ENCODE data around the gene FCAMR.

FCAMR gene

DNA sequence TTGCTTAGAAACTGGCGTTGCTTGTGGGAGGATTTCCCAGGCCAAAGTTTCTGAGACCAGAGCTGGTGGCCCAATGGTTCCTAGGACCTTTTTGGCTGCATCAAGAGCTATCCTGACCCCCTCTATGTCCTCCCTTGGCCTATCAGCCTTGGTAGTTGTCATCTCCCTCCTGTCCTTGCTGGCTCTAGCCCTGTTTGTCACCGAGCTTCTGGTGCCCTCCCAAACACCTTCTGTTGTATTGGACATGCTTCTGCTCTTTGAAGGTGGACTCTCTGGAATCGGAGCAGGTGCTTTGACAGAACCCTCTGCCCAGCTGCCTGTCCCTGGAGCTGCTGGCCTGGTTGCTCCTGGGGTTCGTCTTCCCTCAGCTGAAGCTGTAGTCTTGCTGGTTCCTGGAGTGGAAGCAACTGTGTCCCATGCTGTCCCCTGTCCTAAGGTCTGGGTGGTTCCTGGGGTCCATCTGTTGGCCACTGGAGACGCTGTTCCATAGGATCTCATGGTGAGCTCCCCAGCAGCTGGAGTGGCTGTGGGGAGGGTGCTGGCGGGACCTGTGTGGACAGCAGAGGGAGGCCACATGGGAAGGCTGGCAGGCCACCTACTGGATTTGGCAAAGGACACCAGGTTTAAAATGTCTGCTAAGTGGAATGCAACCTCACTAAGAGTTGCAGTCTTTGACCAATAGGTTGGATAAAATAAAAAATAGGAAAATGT, 9.4 kb downstream of the FCAMR start:
- no peaks in the 10 kb centered on the region for H3K36me3 ChIP-seq (ENCODE audit: control insufficient read depth in 2 of 2, insufficient read depth in 1 of 2, low read length in 2 of 2)
- TF ChIP-seq SP2 (tag by site-specific recombination; IDR thresholded peaks at IDR 0.05), result no peak
- no peak for TF ChIP-seq ZNF510 (tag by site-specific recombination; IDR thresholded peaks at IDR 0.05; ENCODE audit: insufficient replicate concordance)
- peak; percentile 59 for TF ChIP-seq ZIC2 (tag by site-specific recombination; IDR thresholded peaks at IDR 0.05)
- no peak for TF ChIP-seq BCL11A (tag by site-specific recombination; IDR thresholded peaks at IDR 0.05; ENCODE audit: low read depth)
- TF ChIP-seq PRDM6 (tag by site-specific recombination; IDR thresholded peaks at IDR 0.05), result no peak
- TF ChIP-seq ZNF302 (tag by site-specific recombination; IDR thresholded peaks at IDR 0.05; ENCODE audit: low read depth), result no peak
- CTCF ChIA-PET, result interaction anchor here (0.6 to 3.3 kb wide), 3 partner anchors 13 to 287 kb away, joined by 4 to 12 read pairs (median 4); no protein-coding TSS in a partner anchor
- no peaks in the 10 kb centered on the region for H3K9me3 ChIP-seq (ENCODE audit: control insufficient read depth, insufficient read depth, low read depth, low read length)
- H3K4me3 ChIP-seq (ENCODE audit: low read depth, low read length), result no peak overlapping the region
- POLR2A ChIA-PET, result no interaction called here
- H3K27ac ChIP-seq (ENCODE audit: extremely low read depth, low read depth, low read length), result no peak overlapping the region
- H3K4me1 ChIP-seq (ENCODE audit: control insufficient read depth, insufficient read depth, low read length), result no peaks in the 10 kb centered on the region

- TF ChIP-seq GLI2 (tag by site-specific recombination; IDR thresholded peaks at IDR 0.05; ENCODE audit: borderline replicate concordance, low read depth), result no peak
- no peak for TF ChIP-seq SCRT1 (tag by site-specific recombination; IDR thresholded peaks at IDR 0.05; ENCODE audit: borderline replicate concordance)
- no peak for TF ChIP-seq KLF8 (tag by site-specific recombination; IDR thresholded peaks at IDR 0.05)
- no peak for TF ChIP-seq ZNF621 (tag by site-specific recombination; IDR thresholded peaks at IDR 0.05)
- no peak for TF ChIP-seq SP2 (tag by site-specific recombination; IDR thresholded peaks at IDR 0.05)
- no peak for TF ChIP-seq ZBTB8A (tag by site-specific recombination; IDR thresholded peaks at IDR 0.05)
- no peaks in the 10 kb centered on the region for H3K9me3 ChIP-seq (ENCODE audit: control insufficient read depth, insufficient read depth, low read depth, low read length)
- ChIA-PET POLR2A (no interaction called here), CTCF (interaction anchor here (0.6 to 3.3 kb wide), 2 partner anchors 23 to 283 kb away, joined by 4 to 12 read pairs; no protein-coding TSS in a partner anchor)
- H3K4me3 ChIP-seq (ENCODE audit: low read depth, low read length), result no peak overlapping the region
- H3K27ac ChIP-seq (ENCODE audit: extremely low read depth, low read depth, low read length), result no peak overlapping the region
- H3K4me1 ChIP-seq (ENCODE audit: control insufficient read depth, insufficient read depth, low read length), result no peaks in the 10 kb centered on the region
- H3K36me3 ChIP-seq (ENCODE audit: control insufficient read depth in 2 of 2, insufficient read depth in 1 of 2, low read length in 2 of 2), result no peaks in the 10 kb centered on the region
Measured at GRCh38 chr1:206958144-206958543, 12.1 kb downstream of the FCAMR start.

DNA sequence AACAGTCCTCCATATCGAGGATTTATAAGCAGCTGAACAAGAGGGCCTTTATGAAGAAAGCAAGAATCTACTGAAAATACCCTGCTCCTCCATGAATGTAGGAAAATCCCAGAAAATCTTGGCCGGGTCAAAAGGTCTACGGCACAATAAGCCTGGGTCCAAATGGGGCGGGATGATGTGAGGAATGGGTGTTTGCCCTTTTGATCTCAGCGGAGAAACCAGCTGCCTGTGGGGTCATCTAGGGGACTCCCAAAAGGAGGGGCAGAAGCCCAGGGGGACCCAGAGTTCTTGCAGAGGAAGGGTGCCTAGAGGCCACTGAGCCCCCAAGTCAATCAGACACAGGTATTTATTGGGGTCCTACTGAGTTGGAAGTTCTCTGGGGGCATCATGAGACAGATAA, 12.6 kb downstream of the FCAMR start:
- H3K4me1 ChIP-seq (ENCODE audit: control insufficient read depth, insufficient read depth, low read length), result no peaks in the 10 kb centered on the region

More for the DNA sequence above, 12.6 kb downstream of the FCAMR start:
- H3K27ac ChIP-seq (ENCODE audit: extremely low read depth, low read depth, low read length), result no peak overlapping the region
- H3K36me3 ChIP-seq (ENCODE audit: control insufficient read depth in 2 of 2, insufficient read depth in 1 of 2, low read length in 2 of 2), result no peaks in the 10 kb centered on the region
- H3K9me3 ChIP-seq (ENCODE audit: control insufficient read depth, insufficient read depth, low read depth, low read length), result no peaks in the 10 kb centered on the region
- POLR2A ChIA-PET, result no interaction called here
- CTCF ChIA-PET, result interaction anchor here (0.6 to 3.3 kb wide), 4 partner anchors 16 to 282 kb away, joined by 3 to 12 read pairs (median 4); no protein-coding TSS in a partner anchor
- no peak overlapping the region for H3K4me3 ChIP-seq (ENCODE audit: low read depth, low read length)
- no peak for TF ChIP-seq ZNF239 (tag by site-specific recombination; IDR thresholded peaks at IDR 0.05)
- no peak for TF ChIP-seq KLF9 (tag by site-specific recombination; IDR thresholded peaks at IDR 0.05; ENCODE audit: low read depth)
- no peak for TF ChIP-seq ZBTB8A (tag by site-specific recombination; IDR thresholded peaks at IDR 0.05)
- TF ChIP-seq ZFP41 (tag by site-specific recombination; IDR thresholded peaks at IDR 0.05; ENCODE audit: borderline replicate concordance), result no peak
- TF ChIP-seq ZNF248 (tag by site-specific recombination; IDR thresholded peaks at IDR 0.05), result no peak
- TF ChIP-seq ZNF837 (tag by site-specific recombination; IDR thresholded peaks at IDR 0.05), result no peak
- TF ChIP-seq KLF1 (tag by site-specific recombination; IDR thresholded peaks at IDR 0.05), result no peak
- no peak for TF ChIP-seq ZNF391 (tag by site-specific recombination; IDR thresholded peaks at IDR 0.05; ENCODE audit: borderline replicate concordance, low read depth)
- no peak for TF ChIP-seq ZNF433 (tag by site-specific recombination; IDR thresholded peaks at IDR 0.05; ENCODE audit: low read depth)

All from HEK293 (cell line).